Measurements from ENCODE around the gene FRY. TPM values are rescaled to one million over a fixed set of nuclear protein-coding genes. Genes with fewer than 3 reads are reported as not detected.

The FRY gene
- total RNA-seq, 1 experiment from 2014 or later = 5.7 TPM

DNA sequence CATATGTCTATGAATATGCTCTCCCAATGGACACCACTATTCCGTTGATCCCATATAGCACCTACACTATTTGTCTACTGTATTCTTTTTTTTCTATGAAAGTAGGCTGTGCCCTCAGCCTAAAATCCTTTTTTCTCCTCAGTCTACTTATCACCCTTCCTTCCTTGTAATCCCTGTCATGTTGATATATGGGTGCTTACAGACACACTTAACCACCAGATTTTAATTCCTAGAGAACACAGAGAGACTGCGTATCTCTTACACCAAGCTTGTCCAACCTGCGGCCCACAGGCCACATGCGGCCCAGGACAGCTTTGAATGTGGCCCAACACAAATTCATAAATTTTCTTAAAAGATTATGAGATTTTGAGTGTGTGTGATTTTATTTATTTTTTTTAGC, 182.5 kb downstream of the FRY start:
- DNase-seq (ENCODE audit: low read depth) = no peak

- DNase-seq (ENCODE audit: low read depth) = no peak
These were observed 184.7 kb downstream of the FRY start for GRCh38 chr13:32216281-32216680.

GRCh38 chr13:32222046-32222676, 190.6 kb downstream of the FRY start:
- no peak for DNase-seq (ENCODE audit: low read depth)

GRCh38 chr13:32224916-32225315, 193.3 kb downstream of the FRY start:
- DNase-seq (ENCODE audit: low read depth) = peak; percentile 55

GRCh38 chr13:32225481-32225931, 193.9 kb downstream of the FRY start:
- peak; percentile 87 for DNase-seq (ENCODE audit: low read depth)

DNA sequence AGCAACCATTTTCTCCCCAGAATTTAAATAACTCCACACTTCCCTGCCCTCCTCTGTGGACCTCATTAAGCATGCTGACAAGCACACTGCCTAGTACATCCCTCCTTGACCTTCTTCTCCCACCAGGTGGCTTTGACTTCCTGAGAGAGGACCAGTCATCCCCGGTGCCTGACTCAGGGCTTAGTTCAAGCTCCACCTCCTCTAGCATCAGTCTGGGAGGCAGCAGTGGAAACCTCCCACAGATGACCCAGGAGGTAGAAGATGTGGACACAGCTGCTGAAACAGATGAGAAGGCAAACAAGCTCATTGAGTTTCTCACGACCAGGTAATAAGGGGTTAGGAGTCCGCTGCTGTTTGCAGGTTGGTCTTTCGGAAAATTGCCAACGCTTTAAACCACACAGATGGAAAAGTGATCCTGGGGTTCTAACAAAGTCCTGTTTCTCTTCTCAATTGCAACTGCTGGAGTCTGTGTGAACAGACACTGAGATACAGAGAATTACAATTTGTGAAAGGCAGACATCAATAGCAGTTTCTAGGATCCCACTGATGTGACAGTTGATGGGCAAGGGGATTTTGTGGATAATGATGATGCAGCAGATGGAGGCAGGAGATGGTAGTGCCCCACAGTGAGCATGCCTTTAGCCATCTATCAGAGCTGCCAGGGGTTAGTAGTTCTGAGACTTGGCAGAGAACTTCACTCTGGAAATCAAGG, 196.9 kb downstream of the FRY start:
- DNase-seq (ENCODE audit: low read depth) = peak; percentile 68

DNA sequence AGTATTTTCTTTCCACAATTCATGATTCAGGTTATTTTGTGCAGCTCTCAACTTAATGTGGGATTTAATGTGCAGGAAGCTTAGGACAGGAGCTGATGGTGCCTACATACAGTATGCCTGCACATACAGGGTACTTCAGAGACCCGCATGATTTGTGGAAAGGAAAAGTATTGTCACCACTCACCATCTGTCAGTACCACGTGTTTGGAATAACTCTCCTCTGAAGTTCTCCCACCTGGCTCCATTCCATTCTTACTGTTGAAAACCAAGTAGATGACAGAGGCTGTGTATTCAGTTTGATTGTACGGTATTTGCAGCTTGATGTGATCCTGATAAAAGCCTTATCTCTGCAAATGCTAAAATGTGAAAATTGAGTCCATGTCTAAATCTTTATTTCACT, 197.9 kb downstream of the FRY start:
- DNase-seq (ENCODE audit: low read depth) = peak; percentile 7

GRCh38 chr13:32232263-32232662, 200.7 kb downstream of the FRY start:
- no peak for DNase-seq (ENCODE audit: low read depth)

- DNase-seq (ENCODE audit: low read depth) = no peak
These were observed 201.5 kb downstream of the FRY start for GRCh38 chr13:32233062-32233461.

GRCh38 chr13:32234914-32235313, 203.3 kb downstream of the FRY start:
- DNase-seq (ENCODE audit: low read depth) = peak; percentile 38

GRCh38 chr13:32237681-32238080, 206.1 kb downstream of the FRY start:
- DNase-seq (ENCODE audit: low read depth) = no peak

DNA sequence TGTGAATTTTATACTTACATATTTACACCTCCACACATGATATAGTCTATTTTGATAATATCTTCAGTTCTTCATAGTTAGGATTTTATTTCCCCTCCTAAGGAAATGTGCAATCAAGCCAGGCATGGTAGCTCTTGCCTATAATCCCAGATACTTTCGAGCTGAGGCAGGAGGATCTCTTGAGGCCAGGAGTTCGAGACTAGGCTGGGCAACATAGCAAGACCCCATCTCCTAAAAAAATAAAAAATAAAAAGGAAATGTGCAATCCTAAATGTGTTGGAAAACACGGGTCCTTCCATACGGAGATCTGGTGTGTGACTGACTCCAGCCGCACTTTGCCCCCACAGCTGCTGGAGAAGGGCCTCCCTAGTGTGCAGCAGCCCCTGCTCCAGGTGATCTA, 212.1 kb downstream of the FRY start:
- DNase-seq (ENCODE audit: low read depth) = no peak

DNA sequence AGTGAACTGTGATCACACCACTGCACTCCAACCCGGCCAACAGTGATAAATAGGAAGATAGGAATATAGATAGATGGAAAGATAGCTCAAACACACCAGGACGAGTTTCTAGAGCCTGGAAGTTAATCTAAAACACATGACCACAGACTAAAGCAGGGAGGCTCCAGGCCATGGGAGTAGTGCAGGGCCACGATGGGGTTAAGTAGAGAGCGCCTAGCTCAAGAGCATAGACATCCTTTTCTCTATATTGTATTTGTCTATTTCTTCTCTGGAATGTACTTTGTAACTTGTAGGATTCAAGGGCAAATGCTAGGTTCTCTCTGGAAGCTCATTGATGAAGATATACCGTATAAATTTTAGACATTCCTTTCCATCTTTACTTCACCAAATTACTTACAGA, 214.0 kb downstream of the FRY start:
- DNase-seq (ENCODE audit: low read depth) = no peak

DNA sequence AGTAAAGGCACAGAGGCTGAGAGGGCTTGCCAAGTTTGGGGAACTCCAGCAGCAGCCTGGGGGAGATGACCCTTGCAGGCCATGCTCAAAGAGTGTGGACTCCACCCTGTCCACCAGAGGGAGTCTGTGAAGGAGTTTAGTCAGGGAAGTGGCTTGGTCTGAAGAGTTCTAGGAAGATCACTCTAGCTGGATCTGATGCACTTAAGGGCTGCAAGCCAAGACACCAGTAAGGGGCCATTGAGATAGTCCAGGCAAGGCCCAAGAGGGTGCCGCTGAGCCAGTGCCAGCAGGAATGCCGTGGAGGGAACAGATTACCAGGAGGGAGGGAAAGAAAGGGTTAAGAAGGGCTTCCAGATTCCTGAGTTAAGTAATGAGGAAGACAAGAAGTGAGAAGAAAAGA, 214.9 kb downstream of the FRY start:
- peak; percentile 66 for DNase-seq (ENCODE audit: low read depth)

DNA sequence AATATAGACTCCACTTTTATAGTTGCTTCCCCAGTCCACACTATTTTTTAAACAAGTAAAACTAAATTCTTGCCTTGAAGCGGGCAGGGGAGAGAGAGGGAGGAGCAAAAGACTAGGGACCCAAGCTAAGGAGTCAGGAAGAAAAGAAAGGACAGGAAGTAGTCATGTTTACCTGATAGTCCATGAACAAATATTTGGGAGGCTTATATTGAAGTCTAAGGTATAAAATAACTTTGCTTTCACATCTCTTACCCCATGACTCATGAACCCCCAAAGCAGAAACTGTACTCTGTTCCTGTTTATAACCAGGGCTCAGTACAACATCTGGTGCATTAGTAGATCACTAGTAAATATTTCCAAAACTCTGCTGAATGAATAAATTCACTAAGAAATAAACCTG, 216.3 kb downstream of the FRY start:
- no peak for DNase-seq (ENCODE audit: low read depth)

- no peak for DNase-seq (ENCODE audit: low read depth)
These were observed 217.2 kb downstream of the FRY start for GRCh38 chr13:32248801-32249200.

DNA sequence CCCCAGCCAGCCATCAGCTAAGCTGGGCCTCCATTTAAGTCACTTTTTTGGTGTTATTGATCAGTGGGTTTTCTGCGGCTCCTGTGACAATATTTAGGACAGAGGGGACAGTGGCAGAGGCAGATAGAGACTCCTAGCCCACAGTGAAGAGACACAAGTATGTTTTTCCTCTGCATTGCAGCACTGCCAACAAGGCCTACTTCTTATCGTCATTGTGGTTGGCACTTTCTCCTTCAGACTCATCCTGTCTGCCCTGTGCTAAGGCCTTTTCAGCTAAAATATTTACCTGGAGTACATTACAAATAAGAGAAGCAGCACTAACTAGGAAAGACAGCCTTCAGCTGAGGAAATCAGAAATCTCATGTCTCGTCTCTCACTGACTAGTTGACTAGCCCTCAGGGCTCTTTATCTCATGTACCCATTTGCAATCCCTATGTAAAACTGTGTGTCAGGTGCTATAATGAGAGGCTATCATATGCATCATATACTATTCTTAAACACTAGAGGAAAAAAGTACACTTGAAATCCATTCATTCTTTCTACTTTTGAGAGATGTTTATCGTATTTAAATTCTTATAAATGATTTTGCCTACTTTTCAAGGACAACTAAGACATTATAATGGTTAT, 221.4 kb downstream of the FRY start:
- DNase-seq (ENCODE audit: low read depth) = no peak

DNA sequence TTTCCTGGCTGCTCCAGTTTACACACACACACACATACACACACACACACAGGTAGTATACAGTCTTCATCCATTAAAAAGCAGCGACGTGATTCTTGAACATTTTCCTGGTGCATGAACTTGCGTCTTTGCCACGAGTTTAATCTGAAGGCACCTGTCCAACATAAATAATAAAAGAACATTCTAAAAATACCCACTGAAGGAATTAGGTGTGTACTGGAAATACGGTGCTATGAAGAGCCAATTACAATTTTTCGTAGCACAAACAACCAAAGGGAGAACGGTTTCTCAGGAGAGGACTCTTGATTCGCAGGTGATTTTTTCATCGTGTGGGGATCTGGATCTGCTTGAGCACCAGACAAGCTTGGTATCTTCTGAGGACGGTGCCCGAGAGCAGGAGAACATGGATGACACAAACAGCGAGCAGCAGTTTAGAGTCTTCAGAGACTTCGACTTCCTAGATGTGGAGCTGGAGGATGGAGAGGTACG, 222.4 kb downstream of the FRY start:
- no peak for DNase-seq (ENCODE audit: low read depth)

DNA sequence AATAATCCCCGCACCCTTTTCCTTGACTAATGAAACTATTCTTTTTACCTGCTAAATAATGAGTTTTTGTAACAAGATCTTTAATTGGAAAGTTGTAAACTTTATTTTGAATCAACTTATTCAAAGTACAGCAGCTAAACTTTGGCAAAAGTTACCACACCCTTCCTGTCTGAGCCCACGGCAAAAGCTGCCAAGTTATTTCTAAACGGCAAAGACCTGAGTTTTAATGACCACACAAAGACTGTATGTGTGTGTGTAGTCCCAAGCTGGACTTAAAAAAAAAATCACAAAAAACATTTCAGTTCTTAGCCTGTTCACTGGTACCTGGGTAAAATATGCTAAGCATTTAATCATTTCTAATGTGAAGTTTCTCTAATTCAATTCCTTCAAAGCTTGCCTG, 222.8 kb downstream of the FRY start:
- DNase-seq (ENCODE audit: low read depth) = no peak

DNA sequence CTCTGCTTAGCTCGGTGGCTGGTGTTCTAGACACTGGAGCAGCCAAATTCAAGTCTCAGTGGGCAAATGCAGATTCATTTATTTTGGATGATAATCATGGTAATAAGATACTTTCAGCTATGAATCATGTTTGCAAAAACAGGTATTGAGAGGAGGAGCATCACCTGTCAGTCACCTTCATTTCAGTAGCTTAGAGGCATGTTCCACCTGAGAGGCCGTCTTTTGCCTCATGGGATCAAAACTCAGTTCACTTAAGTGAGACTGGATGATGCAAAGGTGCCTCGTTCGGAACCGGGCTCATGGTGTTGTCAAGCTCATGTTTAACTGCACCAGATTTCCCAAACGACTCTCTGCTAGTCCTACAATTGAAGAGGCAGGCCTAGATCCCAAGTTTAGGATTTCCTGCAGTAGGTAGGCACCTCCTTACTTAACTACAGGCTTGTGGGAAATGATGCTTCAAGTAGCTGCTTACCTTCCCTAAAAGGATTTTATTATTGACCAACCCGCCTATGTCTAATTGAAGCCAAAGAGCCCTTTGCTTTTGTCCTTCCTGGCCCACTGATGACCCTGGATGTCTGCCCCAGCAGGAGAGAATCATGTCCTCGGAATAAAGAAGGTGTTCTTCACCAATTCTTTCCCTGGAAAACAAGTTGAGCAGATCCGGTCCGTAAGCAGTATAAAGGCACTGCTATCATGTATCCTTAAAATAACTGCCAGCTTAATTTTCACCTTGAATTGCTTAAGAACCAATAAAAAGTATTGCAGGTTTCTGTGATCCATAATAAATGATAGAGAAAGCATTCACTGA, 223.5 kb downstream of the FRY start:
- no peak for DNase-seq (ENCODE audit: low read depth)

GRCh38 chr13:32255724-32256109, 224.1 kb downstream of the FRY start:
- no peak for DNase-seq (ENCODE audit: low read depth)

DNA sequence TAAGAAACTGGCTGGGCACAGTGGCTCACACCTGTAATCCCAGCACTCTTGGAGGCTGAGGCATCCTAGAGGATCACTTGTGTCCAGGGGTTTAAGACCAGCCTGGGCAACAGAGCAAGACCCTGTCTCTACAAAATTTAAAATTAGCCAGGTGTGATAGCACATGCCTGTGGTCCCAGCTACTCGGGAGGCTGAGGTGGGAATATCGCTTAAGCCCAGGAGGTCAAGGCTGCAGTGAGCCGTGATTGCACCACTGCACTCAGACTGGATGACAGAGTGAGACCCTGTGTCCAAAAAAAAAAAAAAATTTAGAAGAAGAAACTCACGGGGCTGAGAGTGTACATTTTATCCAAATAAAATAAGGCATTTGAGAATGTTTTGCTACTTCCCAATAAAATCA, 224.7 kb downstream of the FRY start:
- no peak for DNase-seq (ENCODE audit: low read depth)

Measured in M059J (cell line).